Natural killer cell (primary cell): ENCODE measurements around the gene CD2AP. TPM values are rescaled to one million over a fixed set of nuclear protein-coding genes. Genes with fewer than 3 reads are reported as not detected.

ENCODE experiments used
- ATAC-seq, 3 donors: fragments of 150-1000 bp in 2 of 3; fragments of 200-7000 bp in 1 of 3; cut with Tn5 transposase; 1 replicate in 1 of 3; 2 replicates in 2 of 3; pipeline ENCODE4 v1.10.0; 2021; ENCODE audit warnings: mild to moderate bottlenecking in 2 of 3, moderate library complexity in 2 of 3
- DNase-seq, 2 donors: peaks; one replicate each; pipeline versions ENCODE4 v3.0.0 to v3.0.0-alpha.2; 2013 to 2021; ENCODE audit warnings: mixed read lengths in 1 of 2
- H3K27ac ChIP-seq: one replicate; pipeline ENCODE4 v1.5.1; 2013; ENCODE audit warnings: mild to moderate bottlenecking, low read length
- H3K27me3 ChIP-seq: one replicate; pipeline ENCODE4 v1.6.1; 2013; ENCODE audit warnings: low read length; ENCODE audit not compliant: control insufficient read depth, insufficient read depth
- H3K36me3 ChIP-seq: one replicate; pipeline ENCODE4 v1.6.1; 2013; ENCODE audit warnings: low read length; ENCODE audit not compliant: control insufficient read depth, insufficient read depth
- H3K4me1 ChIP-seq: one replicate; pipeline ENCODE4 v1.6.1; 2013; ENCODE audit warnings: low read length; ENCODE audit not compliant: control insufficient read depth, insufficient read depth
- H3K4me3 ChIP-seq: one replicate; pipeline ENCODE4 v1.5.1; 2013; ENCODE audit warnings: low read length
- H3K9me3 ChIP-seq: one replicate; pipeline ENCODE4 v1.6.1; 2013; ENCODE audit warnings: low read length; ENCODE audit not compliant: control insufficient read depth, insufficient read depth
- H3K27ac Mint-ChIP-seq, 2 donors: one replicate each; pipeline ENCODE4 v1.8.0; 2022; ENCODE audit warnings: mild to moderate bottlenecking in 2 of 2, mixed read lengths in 2 of 2, moderate library complexity in 1 of 2
- H3K27me3 Mint-ChIP-seq, 2 donors: one replicate each; pipeline ENCODE4 v1.8.0; 2022; ENCODE audit warnings: low read depth in 2 of 2, mixed read lengths in 2 of 2
- H3K36me3 Mint-ChIP-seq: one replicate; pipeline ENCODE4 v1.8.0; 2022; ENCODE audit warnings: mixed read lengths
- H3K4me1 Mint-ChIP-seq, 2 donors: one replicate each; pipeline ENCODE4 v1.8.0; 2022; ENCODE audit warnings: mixed read lengths in 2 of 2
- H3K4me3 Mint-ChIP-seq: one replicate; pipeline ENCODE4 v1.8.0; 2022; ENCODE audit warnings: mild to moderate bottlenecking, moderate library complexity, mixed read lengths
- H3K9me3 Mint-ChIP-seq, 2 donors: one replicate each; pipeline ENCODE4 v1.8.0; 2022; ENCODE audit warnings: mixed read lengths in 2 of 2
- CTCF ChIP-seq: fragments of 200-600 bp; IDR thresholded peaks from one replicate; pipeline ENCODE4 v1.8.0; 2022; ENCODE audit warnings: antibody characterized with exemption
- WGBS: methylation state at CpG from one replicate; pipeline ENCODE4 v1.1.7; 2013; ENCODE audit warnings: missing lambda C conversion rate; ENCODE audit not compliant: insufficient coverage; 5-methylcytosine and 5-hydroxymethylcytosine counted together
- intact Hi-C: fragments of 100-400 bp; cut with micrococcal nuclease; formaldehyde crosslinking; loops from one replicate; pipeline ENCODE4 v1.14.2; 2022
- total RNA-seq, 4 donors: library from RNA; stranded (reverse); fragments of 120-200 nt in 1 of 4; gene quantifications; one replicate each; pipeline versions ENCODE4 v1.2.3 to v1.2.4, GENCODE V29; 2013 to 2022

The CD2AP gene
- total RNA-seq, 3 donors from 2014 or later (not counting 1 experiment from before 2014, with no cell fraction given) = 23.8 to 26.3 (median 26.3) TPM

GRCh38 chr6:47573109-47573508, 95.5 kb downstream of the CD2AP start:
- no peaks in the 10 kb centered on the region for H3K36me3 Mint-ChIP-seq
- H3K4me1 Mint-ChIP-seq = peaks cover 6 to 20% of the 10 kb centered on the region in 2 donors
- no peaks in the 10 kb centered on the region for H3K9me3 Mint-ChIP-seq
- no peaks in the 10 kb centered on the region for H3K27me3 ChIP-seq
- ATAC-seq (no peak), DNase-seq (no peak)
- no peaks in the 10 kb centered on the region for H3K4me1 ChIP-seq
- no CpG with 5 or more reads among the region's 2 CpGs for WGBS
- no peak overlapping the region for H3K27ac Mint-ChIP-seq
- no peaks in the 10 kb centered on the region for H3K9me3 ChIP-seq
- no peak overlapping the region for H3K4me3 Mint-ChIP-seq
- intact Hi-C loops = no loop called here
- TF ChIP-seq CTCF = no peak
- H3K27me3 Mint-ChIP-seq = no peaks in the 10 kb centered on the region
- peaks cover 20% of the 10 kb centered on the region for H3K36me3 ChIP-seq
- no peak overlapping the region for H3K4me3 ChIP-seq
- H3K27ac ChIP-seq = no peak overlapping the region

GRCh38 chr6:47574789-47575188, 97.2 kb downstream of the CD2AP start:
- Histone ChIP-seq H3K27me3 (no peaks in the 10 kb centered on the region), H3K36me3 (peaks cover 29% of the 10 kb centered on the region), H3K9me3 (no peaks in the 10 kb centered on the region), H3K4me1 (no peaks in the 10 kb centered on the region), H3K4me3 (no peak overlapping the region), H3K27ac (no peak overlapping the region)
- DNase-seq = no peak
- H3K27ac Mint-ChIP-seq = no peak overlapping the region
- peaks cover 6 to 17% of the 10 kb centered on the region in 2 donors for H3K4me1 Mint-ChIP-seq
- WGBS = no CpG with 5 or more reads among the region's 2 CpGs
- TF ChIP-seq CTCF = no peak
- no peak overlapping the region for H3K4me3 Mint-ChIP-seq
- no peaks in the 10 kb centered on the region for H3K36me3 Mint-ChIP-seq
- no peaks in the 10 kb centered on the region for H3K9me3 Mint-ChIP-seq
- intact Hi-C loops = no loop called here
- H3K27me3 Mint-ChIP-seq = no peaks in the 10 kb centered on the region
- ATAC-seq = no peak

GRCh38 chr6:47579040-47579439, 101.5 kb downstream of the CD2AP start:
- H3K9me3 ChIP-seq = no peaks in the 10 kb centered on the region
- Mint-ChIP-seq H3K4me1 (no peaks in the 10 kb centered on the region), H3K27me3 (no peaks in the 10 kb centered on the region), H3K27ac (no peak overlapping the region), H3K36me3 (no peaks in the 10 kb centered on the region), H3K4me3 (no peak overlapping the region), H3K9me3 (no peaks in the 10 kb centered on the region)
- no peak overlapping the region for H3K27ac ChIP-seq
- DNase-seq = no peak
- 95% methylated on average over 3 of the region's 4 CpGs for WGBS
- ATAC-seq = no peak
- H3K4me1 ChIP-seq = no peaks in the 10 kb centered on the region
- intact Hi-C loops = no loop called here
- no peak for TF ChIP-seq CTCF
- peaks cover 34% of the 10 kb centered on the region for H3K36me3 ChIP-seq
- no peak overlapping the region for H3K4me3 ChIP-seq
- H3K27me3 ChIP-seq = no peaks in the 10 kb centered on the region

GRCh38 chr6:47581591-47581990, 104.0 kb downstream of the CD2AP start:
- no peaks in the 10 kb centered on the region for H3K9me3 ChIP-seq
- H3K9me3 Mint-ChIP-seq = no peaks in the 10 kb centered on the region
- no peaks in the 10 kb centered on the region for H3K36me3 Mint-ChIP-seq
- no peaks in the 10 kb centered on the region for H3K4me1 ChIP-seq
- no peaks in the 10 kb centered on the region for H3K27me3 ChIP-seq
- no peak for ATAC-seq
- no peak overlapping the region for H3K4me3 ChIP-seq
- H3K27ac ChIP-seq = no peak overlapping the region
- no CpG with 5 or more reads among the region's 2 CpGs for WGBS
- no peaks in the 10 kb centered on the region for H3K27me3 Mint-ChIP-seq
- no peak for TF ChIP-seq CTCF
- no peak overlapping the region for H3K27ac Mint-ChIP-seq
- H3K36me3 ChIP-seq = peaks cover 36% of the 10 kb centered on the region
- intact Hi-C loops = no loop called here
- no peak overlapping the region for H3K4me3 Mint-ChIP-seq
- no peak for DNase-seq
- no peaks in the 10 kb centered on the region for H3K4me1 Mint-ChIP-seq
